ENCODE data around the gene PDE4B. TPM values are rescaled to one million over a fixed set of nuclear protein-coding genes. Genes with fewer than 3 reads are reported as not detected.

Gene PDE4B
- total RNA-seq, 2 donors from 2014 or later = 2.0 to 5.7 TPM

DNA sequence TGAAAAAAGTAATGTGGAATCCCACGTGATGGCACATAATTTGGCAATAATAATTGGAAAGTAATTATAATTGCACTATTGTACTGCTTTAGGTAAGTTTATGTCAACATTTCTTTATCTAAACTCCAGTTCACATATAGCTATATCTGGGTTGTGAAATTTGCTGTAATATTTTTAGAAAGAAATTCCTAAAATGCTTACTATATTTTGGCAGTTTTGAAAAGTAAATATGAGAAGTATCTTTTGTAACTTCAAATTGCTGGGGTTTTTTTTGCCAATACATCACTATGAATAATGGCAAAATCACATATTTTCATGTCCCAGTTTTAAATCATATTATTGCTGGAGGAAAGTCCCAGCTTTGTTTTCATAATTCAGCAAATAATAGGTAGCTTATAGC, 197.5 kb downstream of the PDE4B start:
- intact Hi-C loops (cut with DNase I) = no loop called here
- Histone ChIP-seq H3K9ac (ENCODE audit: low read depth in 2 of 2, low read length in 2 of 2) (no peak overlapping the region), H3K27me3 (no peaks in the 10 kb centered on the region), H3K9me3 (no peaks in the 10 kb centered on the region), H3K4me1 (no peaks in the 10 kb centered on the region), H3K4me3 (no peak overlapping the region), H3K27ac (no peak overlapping the region), H3K36me3 (no peaks in the 10 kb centered on the region)
- TF ChIP-seq, protein P1, sequence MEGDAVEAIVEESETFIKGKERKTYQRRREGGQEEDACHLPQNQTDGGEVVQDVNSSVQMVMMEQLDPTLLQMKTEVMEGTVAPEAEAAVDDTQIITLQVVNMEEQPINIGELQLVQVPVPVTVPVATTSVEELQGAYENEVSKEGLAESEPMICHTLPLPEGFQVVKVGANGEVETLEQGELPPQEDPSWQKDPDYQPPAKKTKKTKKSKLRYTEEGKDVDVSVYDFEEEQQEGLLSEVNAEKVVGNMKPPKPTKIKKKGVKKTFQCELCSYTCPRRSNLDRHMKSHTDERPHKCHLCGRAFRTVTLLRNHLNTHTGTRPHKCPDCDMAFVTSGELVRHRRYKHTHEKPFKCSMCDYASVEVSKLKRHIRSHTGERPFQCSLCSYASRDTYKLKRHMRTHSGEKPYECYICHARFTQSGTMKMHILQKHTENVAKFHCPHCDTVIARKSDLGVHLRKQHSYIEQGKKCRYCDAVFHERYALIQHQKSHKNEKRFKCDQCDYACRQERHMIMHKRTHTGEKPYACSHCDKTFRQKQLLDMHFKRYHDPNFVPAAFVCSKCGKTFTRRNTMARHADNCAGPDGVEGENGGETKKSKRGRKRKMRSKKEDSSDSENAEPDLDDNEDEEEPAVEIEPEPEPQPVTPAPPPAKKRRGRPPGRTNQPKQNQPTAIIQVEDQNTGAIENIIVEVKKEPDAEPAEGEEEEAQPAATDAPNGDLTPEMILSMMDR (IDR thresholded peaks at IDR 0.05) = no peak
- no peak for DNase-seq

DNA sequence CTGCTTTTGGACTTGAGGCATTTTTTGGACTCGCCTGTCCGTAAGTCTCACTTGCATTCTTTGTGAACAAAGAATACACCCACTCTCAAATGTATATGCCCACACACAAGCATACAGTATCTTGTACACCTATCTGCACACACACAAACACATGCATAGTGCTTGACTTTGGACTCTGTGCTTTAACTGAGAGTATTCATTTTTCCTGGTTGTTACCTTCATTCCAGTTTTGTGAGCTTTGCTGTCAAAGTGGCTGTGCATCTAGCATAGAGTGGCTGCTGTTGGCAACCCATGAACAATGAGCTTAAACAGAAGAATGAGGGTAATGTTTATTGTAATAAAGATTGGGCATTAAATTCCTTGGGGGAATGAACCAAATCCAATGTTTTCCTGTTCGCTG, 199.0 kb downstream of the PDE4B start:
- Histone ChIP-seq H3K4me3 (no peak overlapping the region), H3K27me3 (no peaks in the 10 kb centered on the region), H3K4me1 (no peaks in the 10 kb centered on the region), H3K36me3 (no peaks in the 10 kb centered on the region), H3K9ac (ENCODE audit: low read depth in 2 of 2, low read length in 2 of 2) (no peak overlapping the region), H3K27ac (no peak overlapping the region), H3K9me3 (no peaks in the 10 kb centered on the region)
- DNase-seq = no peak
- TF ChIP-seq, protein P1 (IDR thresholded peaks at IDR 0.05) = no peak
- intact Hi-C loops (cut with DNase I) = no loop called here

GRCh38 chr1:65992165-65992821, 199.6 kb downstream of the PDE4B start:
- intact Hi-C loops (cut with DNase I) = no loop called here
- Histone ChIP-seq H3K4me1 (no peaks in the 10 kb centered on the region), H3K9me3 (no peaks in the 10 kb centered on the region), H3K27me3 (no peaks in the 10 kb centered on the region), H3K4me3 (no peak overlapping the region), H3K36me3 (no peaks in the 10 kb centered on the region), H3K27ac (no peak overlapping the region), H3K9ac (ENCODE audit: low read depth in 2 of 2, low read length in 2 of 2) (no peak overlapping the region)
- no peak for DNase-seq
- TF ChIP-seq, protein P1 (IDR thresholded peaks at IDR 0.05) = no peak

DNA sequence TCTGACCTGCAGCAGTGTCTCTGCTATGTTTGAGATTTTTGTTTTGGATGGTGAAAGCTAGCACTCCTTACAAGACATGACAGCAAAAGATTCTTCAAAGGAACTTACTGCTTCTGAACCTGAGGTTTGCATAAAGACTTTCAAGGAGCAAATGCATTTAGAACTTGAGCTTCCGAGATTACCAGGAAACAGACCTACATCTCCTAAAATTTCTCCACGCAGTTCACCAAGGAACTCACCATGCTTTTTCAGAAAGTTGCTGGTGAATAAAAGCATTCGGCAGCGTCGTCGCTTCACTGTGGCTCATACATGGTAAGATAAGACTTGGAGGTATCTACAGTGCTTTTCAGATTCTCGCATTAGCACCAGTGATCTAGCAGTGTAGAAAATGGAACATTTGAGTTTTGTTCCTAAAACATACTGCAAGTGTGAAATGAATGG, 200.2 kb downstream of the PDE4B start:
- Histone ChIP-seq H3K27me3 (no peaks in the 10 kb centered on the region), H3K27ac (no peak overlapping the region), H3K9ac (ENCODE audit: low read depth in 2 of 2, low read length in 2 of 2) (no peak overlapping the region), H3K9me3 (no peaks in the 10 kb centered on the region), H3K4me3 (no peak overlapping the region), H3K4me1 (no peaks in the 10 kb centered on the region), H3K36me3 (no peaks in the 10 kb centered on the region)
- no peak for DNase-seq
- intact Hi-C loops (cut with DNase I) = no loop called here
- TF ChIP-seq, protein P1 (IDR thresholded peaks at IDR 0.05) = no peak

GRCh38 chr1:65994223-65994622, 201.5 kb downstream of the PDE4B start:
- no peak overlapping the region for H3K9ac ChIP-seq (ENCODE audit: low read depth in 2 of 2, low read length in 2 of 2)
- no peak for DNase-seq
- H3K27ac ChIP-seq = no peak overlapping the region
- no peaks in the 10 kb centered on the region for H3K9me3 ChIP-seq
- H3K4me3 ChIP-seq = no peak overlapping the region
- TF ChIP-seq, protein P1 (IDR thresholded peaks at IDR 0.05) = no peak
- no peaks in the 10 kb centered on the region for H3K27me3 ChIP-seq
- H3K36me3 ChIP-seq = no peaks in the 10 kb centered on the region
- no peaks in the 10 kb centered on the region for H3K4me1 ChIP-seq
- intact Hi-C loops (cut with DNase I) = no loop called here

Measured in colonic mucosa (tissue), 4 donors.